GM12873 (cell line): Measurements from ENCODE around the gene ACOT11.

Experiments
- TF ChIP-seq, protein P1 (sequence below): IDR thresholded peaks from 2 replicates; pipeline ENCODE4 v1.5.1; 2012; ENCODE audit warnings: low read depth, mild to moderate bottlenecking, moderate library complexity, low read length, control low read depth; ENCODE audit not compliant: insufficient read depth; ENCODE audit errors: missing control alignments

Gene ACOT11

DNA sequence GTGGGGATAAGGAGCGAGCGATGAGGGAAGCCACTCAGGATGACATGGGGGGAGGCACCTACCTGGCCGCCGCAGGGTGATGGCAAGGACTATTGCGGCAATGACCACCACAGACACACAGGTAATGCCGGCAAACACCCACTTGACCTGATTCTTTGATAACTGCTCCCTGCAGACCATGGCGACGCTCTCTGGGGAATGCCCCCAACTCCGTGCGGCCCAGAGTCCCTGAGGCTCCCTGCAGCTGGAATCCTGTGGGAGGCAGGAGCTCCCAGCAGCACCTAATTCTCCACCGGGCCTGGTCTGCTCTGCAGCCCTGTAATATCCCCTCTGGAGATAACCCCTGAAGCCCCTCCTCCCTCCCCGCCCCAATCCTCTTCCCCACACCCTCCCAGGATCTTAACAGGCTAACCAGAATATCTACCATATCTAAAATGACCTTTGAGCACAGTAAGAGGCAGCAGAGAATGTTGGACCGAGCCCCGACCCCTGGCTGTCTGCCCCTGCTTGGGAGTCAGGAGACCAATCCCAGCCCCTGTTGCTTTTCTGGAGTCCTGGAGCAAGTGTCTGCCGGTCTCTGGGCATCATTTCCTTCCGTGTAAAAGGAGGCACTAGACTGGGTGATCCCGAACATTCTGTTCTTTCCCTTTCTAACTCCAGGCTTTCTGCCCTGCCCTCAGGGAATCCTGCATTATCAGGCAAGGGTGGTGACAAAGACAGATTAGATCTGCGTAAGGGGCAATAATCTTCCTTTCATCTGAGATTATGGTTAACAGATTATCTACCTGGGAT lies 75.4 kb downstream of the ACOT11 start, which contains the start of gene FAM151A:
Gene FAM151A (minus strand): TSS at position 310 of the 792 bp plus-strand sequence. CDS start 130 bp downstream, at position 180.
- TF ChIP-seq, protein P1, sequence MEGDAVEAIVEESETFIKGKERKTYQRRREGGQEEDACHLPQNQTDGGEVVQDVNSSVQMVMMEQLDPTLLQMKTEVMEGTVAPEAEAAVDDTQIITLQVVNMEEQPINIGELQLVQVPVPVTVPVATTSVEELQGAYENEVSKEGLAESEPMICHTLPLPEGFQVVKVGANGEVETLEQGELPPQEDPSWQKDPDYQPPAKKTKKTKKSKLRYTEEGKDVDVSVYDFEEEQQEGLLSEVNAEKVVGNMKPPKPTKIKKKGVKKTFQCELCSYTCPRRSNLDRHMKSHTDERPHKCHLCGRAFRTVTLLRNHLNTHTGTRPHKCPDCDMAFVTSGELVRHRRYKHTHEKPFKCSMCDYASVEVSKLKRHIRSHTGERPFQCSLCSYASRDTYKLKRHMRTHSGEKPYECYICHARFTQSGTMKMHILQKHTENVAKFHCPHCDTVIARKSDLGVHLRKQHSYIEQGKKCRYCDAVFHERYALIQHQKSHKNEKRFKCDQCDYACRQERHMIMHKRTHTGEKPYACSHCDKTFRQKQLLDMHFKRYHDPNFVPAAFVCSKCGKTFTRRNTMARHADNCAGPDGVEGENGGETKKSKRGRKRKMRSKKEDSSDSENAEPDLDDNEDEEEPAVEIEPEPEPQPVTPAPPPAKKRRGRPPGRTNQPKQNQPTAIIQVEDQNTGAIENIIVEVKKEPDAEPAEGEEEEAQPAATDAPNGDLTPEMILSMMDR: no peak

DNA sequence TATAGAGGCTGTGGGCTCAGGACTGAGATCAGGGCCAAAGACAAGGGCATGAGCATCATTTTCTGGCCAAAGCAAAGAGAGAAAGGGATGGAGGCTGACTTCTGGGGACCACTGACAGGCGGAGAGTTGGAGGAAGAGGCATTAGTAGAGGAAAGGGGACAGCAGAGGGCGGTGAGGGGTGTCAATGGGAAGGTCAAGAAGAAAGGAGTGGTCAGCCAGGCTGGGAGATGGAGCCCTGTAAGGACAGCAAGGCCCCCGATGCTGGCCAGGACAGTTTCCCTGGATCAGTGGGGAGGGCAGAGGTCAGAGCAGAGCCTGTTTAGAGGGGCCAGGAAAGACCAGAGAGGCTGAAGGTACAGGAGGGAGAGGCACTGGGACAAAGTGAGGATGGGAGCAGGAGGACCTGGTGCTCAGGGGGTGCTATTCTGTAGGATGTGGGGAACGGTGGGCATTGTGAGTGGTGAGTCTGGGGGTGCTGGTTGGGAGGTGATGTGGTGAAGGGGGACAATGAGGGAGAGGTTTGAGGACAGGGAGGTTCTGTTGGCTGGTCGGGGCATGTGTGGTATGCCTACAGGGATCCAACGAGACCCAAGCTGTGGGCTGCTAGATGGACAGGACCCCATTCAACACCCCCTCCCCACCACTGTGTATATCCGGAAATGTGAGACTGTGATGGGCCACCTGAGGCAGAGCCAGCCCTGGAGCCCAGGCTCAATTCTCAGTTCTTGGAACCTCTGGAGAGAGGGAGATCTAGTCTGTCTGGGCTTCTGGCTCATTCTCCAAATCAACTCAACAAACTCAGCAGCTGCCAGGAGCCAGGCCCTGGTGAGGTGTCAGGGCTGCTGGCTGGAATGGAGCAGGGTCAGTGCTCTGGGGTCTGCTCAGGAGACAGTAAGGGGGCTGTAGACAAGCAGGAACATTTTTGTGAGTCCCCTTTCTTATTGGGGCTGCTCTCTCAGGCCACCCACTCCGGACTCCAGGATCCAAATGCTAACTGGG lies 76.7 kb downstream of the ACOT11 start:
- TF ChIP-seq, protein P1: no peak

DNA sequence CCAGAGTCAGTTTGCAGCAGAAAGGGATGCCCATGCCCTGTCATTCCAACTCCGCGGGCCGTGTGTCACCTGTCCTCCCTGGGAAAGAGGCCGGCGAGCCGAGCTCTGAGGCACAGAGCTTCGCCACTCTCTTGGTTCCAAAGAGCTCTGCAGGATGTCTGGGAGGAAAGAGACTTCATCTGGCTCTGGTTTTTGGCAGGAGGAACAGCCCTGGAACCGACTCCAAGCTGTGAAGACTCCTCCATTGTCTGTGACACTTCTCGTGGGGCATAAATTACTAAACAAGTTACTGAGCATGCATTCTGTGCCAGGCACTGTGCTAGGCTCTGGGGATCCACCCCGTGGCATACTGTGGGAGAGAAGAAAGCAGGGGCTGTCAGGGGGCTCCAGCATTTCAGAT lies 79.2 kb downstream of the ACOT11 start:
- TF ChIP-seq, protein P1: no peak

- TF ChIP-seq, protein P1: no peak
These were observed 92.3 kb downstream of the ACOT11 start for GRCh38 chr1:54640361-54640760.

- TF ChIP-seq, protein P1: no peak
These were observed 93.1 kb downstream of the ACOT11 start, which contains the start of gene MROH7 for GRCh38 chr1:54640863-54641836. MROH7 (plus strand) TSS chr1:54641786; CDS start chr1:54652927, 11,141 bp downstream.

- TF ChIP-seq, protein P1: no peak
These were observed 95.7 kb downstream of the ACOT11 start for GRCh38 chr1:54643736-54644135.
